Chondrocyte (in vitro differentiated cells): ENCODE results near the gene HIP1. TPM values are rescaled to one million over a fixed set of nuclear protein-coding genes. Genes with fewer than 3 reads are reported as not detected.
"Not testable (repeated sequence)": the region's sequence is repeated elsewhere in the genome, so short reads cannot be mapped to it uniquely, and the experiment has no call there.

Source experiments
- DNase-seq: peaks from one replicate; pipeline ENCODE4 v3.0.0; 2021; ENCODE audit warnings: mixed read lengths, low spot score
- H3K27ac Mint-ChIP-seq: one replicate; pipeline ENCODE4 v1.8.0; 2021; ENCODE audit warnings: mild to moderate bottlenecking, moderate library complexity, mixed read lengths; ENCODE audit not compliant: unreplicated experiment
- H3K27me3 Mint-ChIP-seq: 2 replicates; pipeline ENCODE4 v1.8.0; 2021; ENCODE audit warnings: low read depth, mixed read lengths
- H3K36me3 Mint-ChIP-seq: 2 replicates; pipeline ENCODE4 v1.8.0; 2021; ENCODE audit warnings: low read depth, mixed read lengths
- H3K4me1 Mint-ChIP-seq: 2 replicates; pipeline ENCODE4 v1.8.0; 2021; ENCODE audit warnings: low read depth, mild to moderate bottlenecking, mixed read lengths
- H3K4me3 Mint-ChIP-seq: one replicate; pipeline ENCODE4 v1.8.0; 2021; ENCODE audit warnings: mild to moderate bottlenecking, moderate library complexity, mixed read lengths; ENCODE audit not compliant: unreplicated experiment
- H3K9me3 Mint-ChIP-seq: 2 replicates; pipeline ENCODE4 v1.8.0; 2021; ENCODE audit warnings: low read depth, mixed read lengths
- total RNA-seq: library from RNA; stranded (reverse); gene quantifications from 3 replicates; pipeline ENCODE4 v1.2.1, GENCODE V29; 2021
- TF ChIP-seq, protein P1 (sequence below): fragments of 200-600 bp; sonication (generic); IDR thresholded peaks from 2 replicates; pipeline ENCODE4 v1.5.0; 2021; ENCODE audit warnings: antibody characterized with exemption, mild to moderate bottlenecking, moderate library complexity

HIP1 gene
- total RNA-seq, 1 donor from 2014 or later = 46.6 TPM

DNA sequence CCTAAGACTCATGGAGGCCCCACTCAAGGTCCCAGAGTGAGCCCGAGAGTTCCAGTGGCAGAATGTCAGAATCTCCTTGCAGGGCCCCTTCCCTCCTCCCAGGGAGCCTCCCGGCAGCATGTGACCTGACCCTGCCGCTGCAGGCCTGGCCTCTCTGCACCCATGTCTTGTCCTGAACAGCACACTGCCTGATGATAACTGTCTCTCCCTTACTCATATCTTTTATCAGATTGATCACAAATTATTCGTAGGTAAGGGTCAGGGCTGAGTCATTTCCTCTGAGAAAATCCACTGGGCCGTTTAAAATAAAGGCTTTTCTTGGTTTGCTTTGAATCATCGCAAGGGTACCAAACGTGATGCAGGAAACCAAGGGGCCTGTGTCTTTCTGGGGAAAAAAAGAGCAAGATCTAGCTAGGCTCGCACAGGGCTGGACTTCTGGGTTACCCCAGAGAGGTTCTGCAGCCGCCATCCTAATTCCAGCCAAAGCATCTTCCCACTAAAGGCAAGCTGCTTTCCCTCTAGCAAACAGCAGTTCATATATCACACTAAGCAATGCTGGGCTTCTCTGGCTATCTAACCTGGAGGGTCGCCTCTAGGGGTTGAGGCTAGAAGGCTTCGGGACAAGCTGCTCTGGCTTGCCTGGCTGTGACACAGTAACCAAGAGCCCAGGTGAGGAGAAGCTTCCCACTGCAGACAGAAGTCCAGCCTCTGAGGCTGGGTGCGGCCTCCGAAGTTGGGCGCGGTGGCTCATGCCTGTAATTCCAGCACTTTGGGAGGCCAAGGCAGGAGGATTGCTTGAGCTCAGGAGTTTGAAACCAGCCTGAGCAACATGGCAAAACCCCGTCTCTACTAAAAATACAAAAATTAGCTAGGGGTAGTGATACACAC lies 141.8 kb downstream of the HIP1 start:
- Mint-ChIP-seq H3K9me3 (no peaks in the 10 kb centered on the region), H3K27me3 (no peaks in the 10 kb centered on the region), H3K4me1 (peaks cover 10% of the 10 kb centered on the region), H3K27ac (no peak overlapping the region), H3K4me3 (no peak overlapping the region), H3K36me3 (peaks cover 20% of the 10 kb centered on the region)
- DNase-seq = no peak
- TF ChIP-seq, protein P1, sequence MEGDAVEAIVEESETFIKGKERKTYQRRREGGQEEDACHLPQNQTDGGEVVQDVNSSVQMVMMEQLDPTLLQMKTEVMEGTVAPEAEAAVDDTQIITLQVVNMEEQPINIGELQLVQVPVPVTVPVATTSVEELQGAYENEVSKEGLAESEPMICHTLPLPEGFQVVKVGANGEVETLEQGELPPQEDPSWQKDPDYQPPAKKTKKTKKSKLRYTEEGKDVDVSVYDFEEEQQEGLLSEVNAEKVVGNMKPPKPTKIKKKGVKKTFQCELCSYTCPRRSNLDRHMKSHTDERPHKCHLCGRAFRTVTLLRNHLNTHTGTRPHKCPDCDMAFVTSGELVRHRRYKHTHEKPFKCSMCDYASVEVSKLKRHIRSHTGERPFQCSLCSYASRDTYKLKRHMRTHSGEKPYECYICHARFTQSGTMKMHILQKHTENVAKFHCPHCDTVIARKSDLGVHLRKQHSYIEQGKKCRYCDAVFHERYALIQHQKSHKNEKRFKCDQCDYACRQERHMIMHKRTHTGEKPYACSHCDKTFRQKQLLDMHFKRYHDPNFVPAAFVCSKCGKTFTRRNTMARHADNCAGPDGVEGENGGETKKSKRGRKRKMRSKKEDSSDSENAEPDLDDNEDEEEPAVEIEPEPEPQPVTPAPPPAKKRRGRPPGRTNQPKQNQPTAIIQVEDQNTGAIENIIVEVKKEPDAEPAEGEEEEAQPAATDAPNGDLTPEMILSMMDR = no peak

DNA sequence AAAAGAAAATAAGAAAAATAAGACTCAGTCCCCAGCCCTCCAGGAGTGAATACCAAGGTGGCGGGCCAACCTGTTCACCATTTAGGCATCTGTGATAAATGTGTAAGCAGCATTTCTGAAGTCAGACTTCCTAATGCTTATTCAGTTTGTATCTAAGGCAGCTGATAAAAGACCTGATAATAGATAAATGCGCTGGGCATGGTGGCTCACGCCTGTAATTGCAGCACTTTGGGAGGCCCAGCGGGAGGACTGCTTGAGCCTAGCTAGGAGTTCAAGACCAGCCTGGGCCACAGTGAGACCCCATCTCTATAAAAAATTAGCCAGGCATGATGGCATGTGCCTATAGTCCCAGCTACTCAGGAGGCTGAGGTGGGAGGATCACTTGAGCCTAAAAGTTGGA lies 143.0 kb downstream of the HIP1 start:
- Mint-ChIP-seq H3K4me1 (peaks cover 10% of the 10 kb centered on the region), H3K27me3 (no peaks in the 10 kb centered on the region), H3K9me3 (peaks cover under 1% of the 10 kb centered on the region), H3K27ac (no peak overlapping the region), H3K36me3 (peaks cover 27% of the 10 kb centered on the region), H3K4me3 (no peak overlapping the region)
- TF ChIP-seq, protein P1 = no peak
- no peak for DNase-seq

DNA sequence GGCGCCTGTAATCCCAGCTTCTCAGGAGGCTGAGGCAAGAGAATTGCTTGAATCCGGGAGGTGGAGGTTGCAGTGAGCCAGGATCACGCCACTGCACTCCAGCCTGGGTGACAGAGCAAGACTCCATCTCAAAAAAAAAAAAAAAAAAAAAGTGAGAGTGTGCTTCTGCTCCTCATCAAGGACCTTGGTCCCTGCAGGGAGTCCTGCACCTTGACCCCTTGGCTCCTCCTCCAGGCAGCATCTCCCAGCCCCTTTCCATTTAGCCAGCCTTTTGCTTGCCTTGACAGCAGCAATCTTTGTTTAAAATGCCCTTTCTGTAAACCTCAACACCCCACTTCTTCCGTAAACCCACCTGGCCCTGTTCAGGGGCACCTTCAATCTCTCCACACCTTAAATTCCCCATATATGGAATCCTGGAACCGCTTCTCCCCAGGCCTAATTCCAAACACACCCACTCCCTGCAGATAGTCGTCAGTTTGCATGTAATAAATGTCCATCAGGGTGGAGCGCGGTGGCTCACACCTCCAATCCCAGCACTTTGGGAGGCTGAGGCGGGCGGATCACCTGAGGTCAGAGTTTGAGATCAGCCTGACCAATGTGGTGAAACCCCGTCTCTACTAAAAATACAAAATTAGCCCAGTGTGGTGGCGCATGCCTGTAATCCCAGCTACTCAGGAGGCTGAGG lies 145.1 kb downstream of the HIP1 start:
- peaks cover 36% of the 10 kb centered on the region for H3K36me3 Mint-ChIP-seq
- H3K27me3 Mint-ChIP-seq, H3K9me3 Mint-ChIP-seq, H3K4me1 Mint-ChIP-seq, H3K4me3 Mint-ChIP-seq, H3K27ac Mint-ChIP-seq, DNase-seq: not testable (repeated sequence)

DNA sequence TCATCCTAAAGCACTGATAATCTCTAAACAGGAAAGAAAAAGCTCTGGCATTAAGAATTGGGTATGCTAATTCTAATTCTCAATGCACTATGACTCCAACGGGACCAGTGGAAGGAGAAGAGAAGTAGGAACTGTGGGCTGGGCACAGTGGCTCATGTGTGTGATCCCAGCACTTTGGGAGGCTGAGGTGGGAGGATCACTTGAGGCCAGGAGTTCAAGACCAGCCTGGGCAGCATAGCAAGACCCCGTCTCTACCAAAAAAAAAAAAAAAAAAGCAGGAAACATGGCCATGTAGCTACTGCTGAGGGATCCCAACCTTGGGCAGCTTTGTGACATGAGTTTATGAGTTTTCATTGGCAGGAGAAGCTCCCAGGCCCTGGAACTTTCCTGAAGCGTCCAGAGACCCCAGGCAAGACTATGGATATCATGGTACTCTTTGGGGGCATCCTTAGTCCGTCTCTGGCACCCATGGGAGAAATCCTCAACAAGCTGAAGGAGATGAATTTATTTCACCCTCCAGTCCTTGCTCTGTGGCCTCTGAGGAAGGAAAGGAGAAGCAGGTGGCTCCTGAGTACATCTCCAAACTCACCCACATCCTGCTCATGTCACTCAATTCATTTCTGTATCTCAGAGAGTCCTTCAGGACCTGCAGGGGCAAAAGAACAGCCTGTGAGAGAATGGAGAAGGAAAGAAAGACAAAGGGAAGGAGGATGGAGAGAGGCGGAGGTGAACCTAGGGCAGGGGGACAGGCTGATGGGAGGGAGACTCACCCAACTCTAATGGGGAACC lies 147.1 kb downstream of the HIP1 start:
- TF ChIP-seq, protein P1 = no peak
- Mint-ChIP-seq H3K9me3 (peaks cover 6% of the 10 kb centered on the region), H3K4me3 (no peak overlapping the region), H3K27me3 (no peaks in the 10 kb centered on the region), H3K36me3 (peaks cover 37% of the 10 kb centered on the region), H3K4me1 (no peaks in the 10 kb centered on the region), H3K27ac (no peak overlapping the region)
- no peak for DNase-seq

DNA sequence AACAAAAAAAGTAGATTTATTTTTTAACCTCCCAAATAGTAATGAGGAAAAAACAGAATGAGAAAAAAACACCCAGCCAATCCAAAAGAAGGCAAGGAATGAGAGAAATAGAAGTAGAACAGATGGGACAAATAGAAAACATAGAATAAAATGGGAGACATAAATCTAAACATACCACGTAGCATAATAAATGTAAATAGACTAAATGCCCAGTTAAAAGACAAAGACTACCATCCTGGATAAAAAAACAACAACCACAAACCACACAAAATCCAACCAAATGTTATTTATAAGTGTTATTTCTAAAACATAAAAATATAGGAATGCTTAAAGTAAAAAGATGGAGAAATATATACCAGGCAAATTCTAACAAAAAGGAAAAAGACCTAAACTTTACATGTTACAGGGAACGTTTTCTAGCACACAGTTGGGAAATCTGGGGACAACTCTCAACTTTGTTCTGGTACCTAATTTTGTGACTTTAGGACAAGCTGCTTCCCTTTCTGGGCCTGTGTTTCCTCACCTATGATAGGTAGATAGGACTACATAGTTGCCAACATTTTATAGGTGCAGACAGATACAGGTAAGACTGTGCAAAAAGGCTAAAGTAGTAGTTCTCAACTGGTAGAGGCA lies 148.3 kb downstream of the HIP1 start:
- Mint-ChIP-seq H3K27ac (no peak overlapping the region), H3K9me3 (peaks cover 6% of the 10 kb centered on the region), H3K36me3 (peaks cover 45% of the 10 kb centered on the region), H3K27me3 (no peaks in the 10 kb centered on the region), H3K4me3 (no peak overlapping the region), H3K4me1 (no peaks in the 10 kb centered on the region)
- DNase-seq = no peak
- TF ChIP-seq, protein P1 = no peak
